Astrocyte (in vitro differentiated cells and primary cell): ENCODE data around the gene UHRF1. TPM values are rescaled to one million over a fixed set of nuclear protein-coding genes. Genes with fewer than 3 reads are reported as not detected.
"Not testable (repeated sequence)": the region's sequence is repeated elsewhere in the genome, so short reads cannot be mapped to it uniquely, and the experiment has no call there.

ENCODE experiments used
- DNase-seq: peaks from one replicate; pipeline ENCODE4 v3.0.0-alpha.2; 2010; ENCODE audit warnings: low read depth
- FAIRE-seq: peaks from 2 replicates; lab custom pipeline; 2011; peaks lifted over from hg19 to GRCh38; lab: Jason Lieb, UNC
- H2AFZ ChIP-seq: 2 replicates; pipeline ENCODE4 v1.6.0; 2012; ENCODE audit warnings: low read depth, low read length, inconsistent platforms
- H3K27ac ChIP-seq: 2 replicates; pipeline ENCODE4 v1.5.1; 2011; ENCODE audit warnings: low read depth, low read length, inconsistent platforms
- H3K27me3 ChIP-seq: 2 replicates; pipeline ENCODE4 v1.6.0; 2011; ENCODE audit warnings: low read length, inconsistent platforms; ENCODE audit not compliant: insufficient read depth
- H3K36me3 ChIP-seq: 2 replicates; pipeline ENCODE4 v1.5.1; 2011; ENCODE audit warnings: low read length, inconsistent platforms; ENCODE audit not compliant: insufficient read depth
- H3K4me1 ChIP-seq: 2 replicates; pipeline ENCODE4 v1.5.1; 2011; ENCODE audit warnings: low read length, inconsistent platforms; ENCODE audit not compliant: insufficient read depth
- H3K4me2 ChIP-seq: 2 replicates; pipeline ENCODE4 v1.6.0; 2012; ENCODE audit warnings: low read length, inconsistent platforms
- H3K4me3 ChIP-seq: 2 replicates; pipeline ENCODE4 v1.5.1; 2011; ENCODE audit warnings: low read depth, mild to moderate bottlenecking, low read length, inconsistent platforms; ENCODE audit not compliant: insufficient read depth
- H3K79me2 ChIP-seq: 2 replicates; pipeline ENCODE4 v1.6.0; 2012; ENCODE audit warnings: mild to moderate bottlenecking, low read length, inconsistent platforms; ENCODE audit not compliant: insufficient read depth
- H3K9ac ChIP-seq: 2 replicates; pipeline ENCODE4 v1.6.0; 2012; ENCODE audit warnings: mild to moderate bottlenecking, low read length, inconsistent platforms
- H3K9me3 ChIP-seq: 2 replicates; pipeline ENCODE4 v1.5.1; 2012; ENCODE audit warnings: low read depth, mild to moderate bottlenecking, low read length, inconsistent platforms; ENCODE audit not compliant: insufficient read depth
- H4K20me1 ChIP-seq: 2 replicates; pipeline ENCODE4 v1.6.0; 2012; ENCODE audit warnings: low read length, inconsistent platforms; ENCODE audit not compliant: insufficient read depth
- H3K27ac Mint-ChIP-seq: one replicate; pipeline ENCODE4 v1.8.0; 2021; ENCODE audit warnings: mild to moderate bottlenecking, mixed read lengths; ENCODE audit not compliant: unreplicated experiment
- H3K27me3 Mint-ChIP-seq: one replicate; pipeline ENCODE4 v1.8.0; 2021; ENCODE audit warnings: low read depth, mixed read lengths; ENCODE audit not compliant: unreplicated experiment
- H3K36me3 Mint-ChIP-seq: one replicate; pipeline ENCODE4 v1.8.0; 2021; ENCODE audit warnings: low read depth, mixed read lengths; ENCODE audit not compliant: unreplicated experiment
- H3K4me1 Mint-ChIP-seq: one replicate; pipeline ENCODE4 v1.8.0; 2021; ENCODE audit warnings: low read depth, mixed read lengths; ENCODE audit not compliant: unreplicated experiment
- H3K4me3 Mint-ChIP-seq: one replicate; pipeline ENCODE4 v1.8.0; 2021; ENCODE audit warnings: mild to moderate bottlenecking, moderate library complexity, mixed read lengths; ENCODE audit not compliant: unreplicated experiment
- H3K9me3 Mint-ChIP-seq: one replicate; pipeline ENCODE4 v1.8.0; 2021; ENCODE audit warnings: mild to moderate bottlenecking, mixed read lengths; ENCODE audit not compliant: unreplicated experiment
- EZH2 ChIP-seq: IDR thresholded peaks from 2 replicates; pipeline ENCODE4 v1.6.1; 2012; ENCODE audit warnings: mild to moderate bottlenecking, low read length, inconsistent platforms; ENCODE audit not compliant: insufficient read depth
- total RNA-seq: library from RNA; stranded (reverse); gene quantifications from 2 replicates; pipeline ENCODE4 v1.2.1, GENCODE V29; 2021
- TF ChIP-seq, protein P1 (sequence below): IDR thresholded peaks from 2 replicates; pipeline ENCODE4 v1.5.1; 2011; ENCODE audit warnings: low read depth, mild to moderate bottlenecking, inconsistent platforms, low read length, moderate library complexity; ENCODE audit not compliant: insufficient read depth

The UHRF1 gene
- total RNA-seq, 1 donor from 2014 or later: 16.2 TPM

DNA sequence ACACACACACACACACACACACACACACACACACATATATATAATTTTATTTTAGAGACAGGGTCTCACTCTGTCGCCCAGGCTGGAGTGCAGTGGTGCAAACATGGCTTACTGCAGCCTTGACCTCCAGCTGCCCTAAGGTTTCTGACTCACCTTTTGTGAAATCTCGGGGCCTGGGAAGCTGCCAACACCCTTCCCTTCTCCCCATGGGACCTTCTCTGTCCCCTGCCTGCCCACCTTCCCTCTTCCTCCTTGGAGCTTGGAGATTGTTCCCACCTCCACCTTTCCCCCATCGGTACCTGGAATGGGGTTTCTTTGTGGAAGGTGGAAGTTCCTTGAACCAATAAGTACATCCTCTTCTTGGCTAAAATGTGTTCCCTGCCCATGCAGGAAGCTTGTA is 12.9 kb upstream of the UHRF1 start:
- Mint-ChIP-seq H3K36me3 (no peaks in the 10 kb centered on the region), H3K4me3 (no peak overlapping the region), H3K4me1 (no peaks in the 10 kb centered on the region), H3K9me3 (no peaks in the 10 kb centered on the region), H3K27me3 (peaks cover 4% of the 10 kb centered on the region), H3K27ac (no peak overlapping the region)
- Histone ChIP-seq H3K4me2 (no peak overlapping the region), H4K20me1 (no peaks in the 10 kb centered on the region), H3K9ac (no peak overlapping the region), H3K4me3 (no peak overlapping the region), H3K9me3 (no peaks in the 10 kb centered on the region), H3K79me2 (no peaks in the 10 kb centered on the region), H3K27me3 (no peaks in the 10 kb centered on the region), H3K36me3 (no peaks in the 10 kb centered on the region), H3K27ac (no peak overlapping the region), H3K4me1 (peaks cover 3% of the 10 kb centered on the region), H2AFZ (no peak overlapping the region)
- FAIRE-seq (no peak), DNase-seq (peak; percentile 12)
- no peak for TF ChIP-seq EZH2
- TF ChIP-seq, protein P1, sequence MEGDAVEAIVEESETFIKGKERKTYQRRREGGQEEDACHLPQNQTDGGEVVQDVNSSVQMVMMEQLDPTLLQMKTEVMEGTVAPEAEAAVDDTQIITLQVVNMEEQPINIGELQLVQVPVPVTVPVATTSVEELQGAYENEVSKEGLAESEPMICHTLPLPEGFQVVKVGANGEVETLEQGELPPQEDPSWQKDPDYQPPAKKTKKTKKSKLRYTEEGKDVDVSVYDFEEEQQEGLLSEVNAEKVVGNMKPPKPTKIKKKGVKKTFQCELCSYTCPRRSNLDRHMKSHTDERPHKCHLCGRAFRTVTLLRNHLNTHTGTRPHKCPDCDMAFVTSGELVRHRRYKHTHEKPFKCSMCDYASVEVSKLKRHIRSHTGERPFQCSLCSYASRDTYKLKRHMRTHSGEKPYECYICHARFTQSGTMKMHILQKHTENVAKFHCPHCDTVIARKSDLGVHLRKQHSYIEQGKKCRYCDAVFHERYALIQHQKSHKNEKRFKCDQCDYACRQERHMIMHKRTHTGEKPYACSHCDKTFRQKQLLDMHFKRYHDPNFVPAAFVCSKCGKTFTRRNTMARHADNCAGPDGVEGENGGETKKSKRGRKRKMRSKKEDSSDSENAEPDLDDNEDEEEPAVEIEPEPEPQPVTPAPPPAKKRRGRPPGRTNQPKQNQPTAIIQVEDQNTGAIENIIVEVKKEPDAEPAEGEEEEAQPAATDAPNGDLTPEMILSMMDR: no peak

DNA sequence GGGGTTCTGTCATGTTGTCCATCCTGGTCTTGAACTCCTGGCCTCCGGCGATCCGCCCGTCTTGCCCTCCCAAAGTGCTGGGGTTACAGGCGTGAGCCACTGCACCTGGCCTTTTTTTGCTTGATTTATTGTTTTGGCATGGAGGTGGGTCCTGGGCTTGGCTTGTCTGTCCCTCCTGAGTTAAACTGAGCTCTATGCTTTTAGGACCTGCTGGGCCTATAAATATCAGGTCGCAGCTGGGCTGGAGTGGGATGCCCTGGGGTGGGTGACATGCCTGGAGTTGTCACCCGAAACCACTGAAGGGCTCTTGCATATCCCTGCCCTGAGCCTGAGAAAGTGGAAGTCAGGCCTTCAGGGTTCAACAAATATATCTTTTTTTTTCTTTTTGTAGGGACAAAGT is 12.2 kb upstream of the UHRF1 start:
- Mint-ChIP-seq H3K4me1 (no peaks in the 10 kb centered on the region), H3K36me3 (no peaks in the 10 kb centered on the region), H3K9me3 (no peaks in the 10 kb centered on the region), H3K27ac (no peak overlapping the region), H3K4me3 (no peak overlapping the region), H3K27me3 (peaks cover 2% of the 10 kb centered on the region)
- H3K9me3 ChIP-seq: no peaks in the 10 kb centered on the region
- no peak overlapping the region for H2AFZ ChIP-seq
- no peaks in the 10 kb centered on the region for H3K36me3 ChIP-seq
- no peaks in the 10 kb centered on the region for H4K20me1 ChIP-seq
- no peaks in the 10 kb centered on the region for H3K79me2 ChIP-seq
- H3K9ac ChIP-seq: no peak overlapping the region
- TF ChIP-seq, protein P1: no peak
- TF ChIP-seq EZH2: no peak
- DNase-seq (no peak), FAIRE-seq (no peak)
- no peaks in the 10 kb centered on the region for H3K27me3 ChIP-seq
- H3K4me2 ChIP-seq: no peak overlapping the region
- H3K4me3 ChIP-seq: no peak overlapping the region
- no peak overlapping the region for H3K27ac ChIP-seq
- H3K4me1 ChIP-seq: peaks cover 3% of the 10 kb centered on the region

DNA sequence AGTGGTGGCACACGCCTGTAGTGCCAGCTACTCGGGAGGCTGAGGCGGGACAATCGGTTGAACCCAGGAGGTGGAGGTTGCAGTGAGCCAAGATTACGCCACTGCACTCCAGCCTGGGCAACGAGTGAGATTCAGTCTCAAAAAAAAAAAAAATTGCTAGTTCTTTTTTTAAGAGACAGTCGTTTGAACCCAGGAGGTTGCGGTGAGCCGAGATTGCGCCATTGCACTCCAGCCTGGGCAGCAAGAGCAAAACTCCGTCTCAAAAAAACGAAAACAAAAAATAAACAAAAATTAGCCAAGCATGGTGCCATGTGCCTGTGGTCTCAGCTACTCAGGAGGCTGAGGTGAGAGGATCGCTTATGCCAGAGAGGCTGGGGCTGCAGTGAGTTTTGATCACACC is 8.4 kb upstream of the UHRF1 start:
- H3K27me3 Mint-ChIP-seq, FAIRE-seq, H3K36me3 Mint-ChIP-seq, H4K20me1 ChIP-seq, H3K4me3 ChIP-seq, H3K9ac ChIP-seq, DNase-seq, H3K27me3 ChIP-seq, H3K27ac Mint-ChIP-seq, H3K9me3 Mint-ChIP-seq, H3K36me3 ChIP-seq, H3K4me3 Mint-ChIP-seq, H3K4me1 ChIP-seq, H3K79me2 ChIP-seq, H3K4me2 ChIP-seq, H3K4me1 Mint-ChIP-seq, H3K9me3 ChIP-seq, H2AFZ ChIP-seq, H3K27ac ChIP-seq: not testable (repeated sequence)
